SK-N-SH (cell line): ENCODE data around the gene ATP8A2. TPM values are rescaled to one million over a fixed set of nuclear protein-coding genes. Genes with fewer than 3 reads are reported as not detected.

Source experiments
- CTCF ChIA-PET: fragments of 300-600, 350-600 bp; formaldehyde crosslinking; extraction: SDS; loops from one replicate; lab custom pipeline; 2021; lab: Yijun Ruan, JAX
- POLR2A ChIA-PET: fragments of 350-600 bp; sonication (Branson Sonifier 250); formaldehyde crosslinking; extraction: SDS; loops from one replicate; lab custom pipeline; 2020; ENCODE audit warnings: antibody characterized with exemption, inconsistent platforms; lab: Yijun Ruan, JAX
- DNase-seq: peaks from one replicate; pipeline ENCODE4 v3.0.0; 2012
- H2AFZ ChIP-seq: fragments of 200-600 bp; sonication (generic); 2 replicates; pipeline ENCODE4 v1.8.1; 2016; ENCODE audit warnings: antibody characterized with exemption, mild to moderate bottlenecking, low read depth
- H3F3A ChIP-seq: fragments of 200-600 bp; sonication (generic); replicated peaks from 2 replicates; pipeline ENCODE3; 2016; ENCODE audit warnings: antibody characterized with exemption, mild to moderate bottlenecking; ENCODE audit not compliant: insufficient read depth
- H3K27ac ChIP-seq, 2 experiments: fragments of 200-500 bp in 1 of 2; fragments of 200-600 bp in 1 of 2; sonication (Bioruptor generic) in 1 of 2; sonication (generic), shearing (Covaris generic) in 1 of 2; 2 replicates each; pipeline versions ENCODE4 v1.5.1 to v1.6.1; 2014 to 2016; ENCODE audit warnings: low read depth in 2 of 2, inconsistent platforms in 1 of 2, low read length in 1 of 2, mild to moderate bottlenecking in 1 of 2, mixed read lengths in 1 of 2
- H3K27me3 ChIP-seq: fragments of 200-600 bp; sonication (generic), shearing (Covaris generic); 2 replicates; pipeline ENCODE4 v1.6.1; 2016; ENCODE audit warnings: mixed run types; ENCODE audit not compliant: insufficient read depth
- H3K36me3 ChIP-seq, 2 experiments: fragments of 200-500 bp in 1 of 2; fragments of 200-600 bp in 1 of 2; sonication (Bioruptor generic) in 1 of 2; sonication (generic) in 1 of 2; replicated peaks in 1 of 2; 2 replicates each; pipeline versions ENCODE3 to v1.5.1; 2014 to 2016; ENCODE audit warnings: low read length in 1 of 2, mild to moderate bottlenecking in 1 of 2; ENCODE audit not compliant: insufficient read depth in 2 of 2, control insufficient read depth in 1 of 2
- H3K4me1 ChIP-seq, 2 experiments: fragments of 200-500 bp in 1 of 2; fragments of 200-600 bp in 1 of 2; sonication (Bioruptor generic) in 1 of 2; sonication (generic), shearing (Covaris generic) in 1 of 2; 2 replicates each; pipeline versions ENCODE4 v1.5.1 to v1.6.1; 2014 to 2016; ENCODE audit warnings: low read depth in 1 of 2, low read length in 1 of 2, mixed run types in 1 of 2; ENCODE audit not compliant: insufficient read depth in 2 of 2, control insufficient read depth in 1 of 2
- H3K4me2 ChIP-seq: fragments of 200-600 bp; sonication (generic), shearing (Covaris generic); 2 replicates; pipeline ENCODE4 v1.6.1; 2017; ENCODE audit warnings: mixed run types
- H3K4me3 ChIP-seq, 2 experiments: fragments of 200-500 bp in 1 of 2; fragments of 200-600 bp in 1 of 2; sonication (Bioruptor generic) in 1 of 2; sonication (generic), shearing (Covaris generic) in 1 of 2; 2 replicates each; pipeline versions ENCODE4 v1.5.1 to v1.8.1; 2014 to 2016; ENCODE audit warnings: low read depth in 2 of 2, inconsistent platforms in 1 of 2, low read length in 1 of 2, mild to moderate bottlenecking in 1 of 2, mixed read lengths in 1 of 2, moderate library complexity in 1 of 2
- H3K79me2 ChIP-seq: fragments of 200-600 bp; sonication (generic); 2 replicates; pipeline ENCODE4 v1.8.1; 2017; ENCODE audit warnings: mild to moderate bottlenecking; ENCODE audit not compliant: insufficient read depth
- H3K9ac ChIP-seq: fragments of 200-600 bp; sonication (generic); 2 replicates; pipeline ENCODE4 v1.6.1; 2017; ENCODE audit warnings: mixed run types
- H3K9me2 ChIP-seq: fragments of 200-600 bp; sonication (generic); 2 replicates; pipeline ENCODE4 v1.6.1; 2017; ENCODE audit warnings: mixed run types
- H3K9me3 ChIP-seq: fragments of 200-600 bp; sonication (generic); 2 replicates; pipeline ENCODE4 v1.6.1; 2017; ENCODE audit warnings: mixed run types, mild to moderate bottlenecking, moderate library complexity
- H4K20me1 ChIP-seq: fragments of 200-600 bp; sonication (generic); 2 replicates; pipeline ENCODE4 v1.6.1; 2017; ENCODE audit warnings: mild to moderate bottlenecking, mixed run types; ENCODE audit not compliant: insufficient read depth
- EZH2phosphoT487 ChIP-seq: fragments of 200-600 bp; sonication (generic); IDR thresholded peaks from 2 replicates; pipeline ENCODE4 v1.6.1; 2017; ENCODE audit warnings: low read depth, mixed run types, mild to moderate bottlenecking, antibody characterized with exemption, moderate library complexity, borderline replicate concordance
- FOSL2 ChIP-seq: IDR thresholded peaks from 2 replicates; pipeline ENCODE4 v1.4.0; 2012; ENCODE audit warnings: low read depth, mild to moderate bottlenecking, moderate library complexity, borderline replicate concordance
- GATA2 ChIP-seq: sonication (generic); formaldehyde crosslinking; IDR thresholded peaks from 2 replicates; pipeline ENCODE4 v1.5.0; 2020; ENCODE audit warnings: mild to moderate bottlenecking, missing genetic modification reagents
- MEF2A ChIP-seq: IDR thresholded peaks from 2 replicates; pipeline ENCODE4 v1.4.0; 2012; ENCODE audit warnings: low read depth, borderline replicate concordance
- MXI1 ChIP-seq: IDR thresholded peaks from 2 replicates; pipeline ENCODE4 v1.6.1; 2012; ENCODE audit warnings: mild to moderate bottlenecking, low read depth, low read length, improper control_type of control experiment
- NFIC ChIP-seq: IDR thresholded peaks from 2 replicates; pipeline ENCODE4 v1.4.0; 2012; ENCODE audit warnings: borderline replicate concordance
- NRF1 ChIP-seq: IDR thresholded peaks from 2 replicates; pipeline ENCODE4 v1.6.1; 2012; ENCODE audit warnings: low read depth, mild to moderate bottlenecking, low read length
- POLR2AphosphoS5 ChIP-seq: IDR thresholded peaks from 2 replicates; pipeline ENCODE4 v1.6.1; 2012; ENCODE audit warnings: low read depth, low read length
- RCOR1 ChIP-seq: fragments of 150-350 bp; IDR thresholded peaks from 2 replicates; pipeline ENCODE4 v1.6.1; 2017; ENCODE audit warnings: antibody characterized with exemption, low read length
- RXRA ChIP-seq: IDR thresholded peaks from 2 replicates; pipeline ENCODE4 v1.4.0; 2012; ENCODE audit warnings: low read depth, mild to moderate bottlenecking, borderline replicate concordance
- SMC3 ChIP-seq: IDR thresholded peaks from 2 replicates; pipeline ENCODE4 v1.6.1; 2012; ENCODE audit warnings: low read depth, low read length, improper control_type of control experiment
- TAF1 ChIP-seq: IDR thresholded peaks from 2 replicates; pipeline ENCODE4 v1.6.1; 2012; ENCODE audit warnings: low read depth, mild to moderate bottlenecking, low read length, moderate library complexity, borderline replicate concordance
- TCF12 ChIP-seq: IDR thresholded peaks from 2 replicates; pipeline ENCODE4 v1.4.0; 2012
- TEAD4 ChIP-seq: IDR thresholded peaks from 2 replicates; pipeline ENCODE4 v1.4.0; 2012; ENCODE audit warnings: mild to moderate bottlenecking, borderline replicate concordance; ENCODE audit not compliant: insufficient read depth
- YY1 ChIP-seq: IDR thresholded peaks from 2 replicates; pipeline ENCODE4 v1.4.0; 2012; ENCODE audit warnings: low read depth, mild to moderate bottlenecking
- WGBS: methylation state at CpG from one replicate; pipeline ENCODE4 v1.1.6; 2017; ENCODE audit warnings: low lambda C conversion rate; 5-methylcytosine and 5-hydroxymethylcytosine counted together
- polyA plus RNA-seq, 3 experiments: library from polyadenylated mRNA; depleted of rRNA; stranded (reverse); fragments of >200 nt; gene quantifications; 2 replicates each; pipeline ENCODE4 v1.2.3, GENCODE V29; 2012
- TF ChIP-seq, protein P1 (sequence below): IDR thresholded peaks from 2 replicates; pipeline ENCODE4 v1.6.1; 2012; ENCODE audit warnings: mild to moderate bottlenecking, low read depth, low read length, moderate library complexity
- TF ChIP-seq, protein P2 (sequence below): IDR thresholded peaks from 2 replicates; pipeline ENCODE4 v1.4.0; 2012; ENCODE audit warnings: low read depth, borderline replicate concordance
- TF ChIP-seq, protein P3 (sequence below): fragments of 200-600 bp; sonication (generic); IDR thresholded peaks from 2 replicates; pipeline ENCODE4 v1.6.1; 2017; ENCODE audit warnings: antibody characterized with exemption, mild to moderate bottlenecking, moderate library complexity

Gene ATP8A2
- polyA plus RNA-seq, 1 of the 3 experiments (the other 2 are of a cell fraction): 0.02 TPM

DNA sequence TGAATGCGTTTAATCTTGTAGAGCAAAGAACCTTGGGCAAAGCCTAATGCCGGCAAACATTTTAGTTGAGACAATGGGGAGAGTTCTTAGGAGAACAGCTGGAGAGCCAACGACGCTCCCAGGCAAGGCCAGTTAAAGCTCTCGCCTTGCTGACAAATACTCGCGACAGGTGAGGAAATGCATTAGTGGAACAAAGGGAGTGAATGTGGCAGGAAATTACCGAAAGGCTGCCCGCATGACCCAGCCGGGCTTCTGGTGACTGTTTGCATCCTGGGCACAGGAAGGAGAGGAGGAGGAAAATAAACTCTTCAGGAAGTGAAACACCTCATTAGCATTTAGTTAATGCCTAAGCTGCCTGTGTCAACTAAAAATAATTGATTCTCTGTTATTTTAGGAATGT lies 605.4 kb downstream of the ATP8A2 start:
- Histone ChIP-seq H3K4me2 (no peak overlapping the region), H3F3A (no peaks in the 10 kb centered on the region), H3K9ac (no peak overlapping the region), H3K4me1 (no peaks in the 10 kb centered on the region; a peak in 2 of 4 replicates), H3K36me3 (no peaks in the 10 kb centered on the region), H3K4me3 (no peak overlapping the region), H2AFZ (no peak overlapping the region), H3K27me3 (no peaks in the 10 kb centered on the region), H3K79me2 (no peaks in the 10 kb centered on the region), H3K27ac (no peak overlapping the region), H3K9me2 (no peaks in the 10 kb centered on the region), H3K9me3 (no peaks in the 10 kb centered on the region), H4K20me1 (no peaks in the 10 kb centered on the region)
- DNase-seq: no peak
- CTCF ChIA-PET: no interaction called here
- POLR2A ChIA-PET: no interaction called here
- no peak for TF ChIP-seq SMC3
- TF ChIP-seq TEAD4: no peak
- TF ChIP-seq NFIC: no peak
- TF ChIP-seq RCOR1: no peak
- no peak for TF ChIP-seq EZH2phosphoT487
- TF ChIP-seq FOSL2: no peak
- no peak for TF ChIP-seq TCF12
- TF ChIP-seq MXI1: no peak
- no peak for TF ChIP-seq YY1
- no peak for TF ChIP-seq NRF1
- TF ChIP-seq GATA2 (CRISPR knock-in tag): no peak
- TF ChIP-seq, protein P1, sequence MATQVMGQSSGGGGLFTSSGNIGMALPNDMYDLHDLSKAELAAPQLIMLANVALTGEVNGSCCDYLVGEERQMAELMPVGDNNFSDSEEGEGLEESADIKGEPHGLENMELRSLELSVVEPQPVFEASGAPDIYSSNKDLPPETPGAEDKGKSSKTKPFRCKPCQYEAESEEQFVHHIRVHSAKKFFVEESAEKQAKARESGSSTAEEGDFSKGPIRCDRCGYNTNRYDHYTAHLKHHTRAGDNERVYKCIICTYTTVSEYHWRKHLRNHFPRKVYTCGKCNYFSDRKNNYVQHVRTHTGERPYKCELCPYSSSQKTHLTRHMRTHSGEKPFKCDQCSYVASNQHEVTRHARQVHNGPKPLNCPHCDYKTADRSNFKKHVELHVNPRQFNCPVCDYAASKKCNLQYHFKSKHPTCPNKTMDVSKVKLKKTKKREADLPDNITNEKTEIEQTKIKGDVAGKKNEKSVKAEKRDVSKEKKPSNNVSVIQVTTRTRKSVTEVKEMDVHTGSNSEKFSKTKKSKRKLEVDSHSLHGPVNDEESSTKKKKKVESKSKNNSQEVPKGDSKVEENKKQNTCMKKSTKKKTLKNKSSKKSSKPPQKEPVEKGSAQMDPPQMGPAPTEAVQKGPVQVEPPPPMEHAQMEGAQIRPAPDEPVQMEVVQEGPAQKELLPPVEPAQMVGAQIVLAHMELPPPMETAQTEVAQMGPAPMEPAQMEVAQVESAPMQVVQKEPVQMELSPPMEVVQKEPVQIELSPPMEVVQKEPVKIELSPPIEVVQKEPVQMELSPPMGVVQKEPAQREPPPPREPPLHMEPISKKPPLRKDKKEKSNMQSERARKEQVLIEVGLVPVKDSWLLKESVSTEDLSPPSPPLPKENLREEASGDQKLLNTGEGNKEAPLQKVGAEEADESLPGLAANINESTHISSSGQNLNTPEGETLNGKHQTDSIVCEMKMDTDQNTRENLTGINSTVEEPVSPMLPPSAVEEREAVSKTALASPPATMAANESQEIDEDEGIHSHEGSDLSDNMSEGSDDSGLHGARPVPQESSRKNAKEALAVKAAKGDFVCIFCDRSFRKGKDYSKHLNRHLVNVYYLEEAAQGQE: no peak
- no peak for TF ChIP-seq RXRA
- TF ChIP-seq, protein P2, sequence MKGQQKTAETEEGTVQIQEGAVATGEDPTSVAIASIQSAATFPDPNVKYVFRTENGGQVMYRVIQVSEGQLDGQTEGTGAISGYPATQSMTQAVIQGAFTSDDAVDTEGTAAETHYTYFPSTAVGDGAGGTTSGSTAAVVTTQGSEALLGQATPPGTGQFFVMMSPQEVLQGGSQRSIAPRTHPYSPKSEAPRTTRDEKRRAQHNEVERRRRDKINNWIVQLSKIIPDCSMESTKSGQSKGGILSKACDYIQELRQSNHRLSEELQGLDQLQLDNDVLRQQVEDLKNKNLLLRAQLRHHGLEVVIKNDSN: no peak
- TF ChIP-seq TAF1: no peak
- no peak for TF ChIP-seq POLR2AphosphoS5
- TF ChIP-seq, protein P3, sequence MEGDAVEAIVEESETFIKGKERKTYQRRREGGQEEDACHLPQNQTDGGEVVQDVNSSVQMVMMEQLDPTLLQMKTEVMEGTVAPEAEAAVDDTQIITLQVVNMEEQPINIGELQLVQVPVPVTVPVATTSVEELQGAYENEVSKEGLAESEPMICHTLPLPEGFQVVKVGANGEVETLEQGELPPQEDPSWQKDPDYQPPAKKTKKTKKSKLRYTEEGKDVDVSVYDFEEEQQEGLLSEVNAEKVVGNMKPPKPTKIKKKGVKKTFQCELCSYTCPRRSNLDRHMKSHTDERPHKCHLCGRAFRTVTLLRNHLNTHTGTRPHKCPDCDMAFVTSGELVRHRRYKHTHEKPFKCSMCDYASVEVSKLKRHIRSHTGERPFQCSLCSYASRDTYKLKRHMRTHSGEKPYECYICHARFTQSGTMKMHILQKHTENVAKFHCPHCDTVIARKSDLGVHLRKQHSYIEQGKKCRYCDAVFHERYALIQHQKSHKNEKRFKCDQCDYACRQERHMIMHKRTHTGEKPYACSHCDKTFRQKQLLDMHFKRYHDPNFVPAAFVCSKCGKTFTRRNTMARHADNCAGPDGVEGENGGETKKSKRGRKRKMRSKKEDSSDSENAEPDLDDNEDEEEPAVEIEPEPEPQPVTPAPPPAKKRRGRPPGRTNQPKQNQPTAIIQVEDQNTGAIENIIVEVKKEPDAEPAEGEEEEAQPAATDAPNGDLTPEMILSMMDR: no peak
- TF ChIP-seq MEF2A: no peak
- WGBS: 71% methylated on average over 10 of the region's 10 CpGs
